Esophagus squamous epithelium (tissue), 5 donors: ENCODE results near the gene ADIRF. TPM values are rescaled to one million over a fixed set of nuclear protein-coding genes. Genes with fewer than 3 reads are reported as not detected.

Experiments used
- DNase-seq: peaks from one replicate; lab custom pipeline; 2025; lab: John Stamatoyannopoulos, UW
- H3K27ac ChIP-seq, 4 donors: fragments of 200-600 bp; sonication (generic); one replicate each; pipeline ENCODE4 v1.5.1; 2016 to 2019; ENCODE audit warnings: mild to moderate bottlenecking in 1 of 4
- H3K27me3 ChIP-seq, 4 donors: fragments of 200-600 bp; sonication (generic); 1 replicate in 3 of 4; 2 replicates in 1 of 4; pipeline versions ENCODE4 v1.5.1 to v1.6.0; 2017 to 2021; ENCODE audit warnings: antibody characterized with exemption in 1 of 4
- H3K36me3 ChIP-seq, 3 donors: fragments of 200-600 bp; sonication (generic); one replicate each; pipeline ENCODE4 v1.5.1; 2016 to 2019
- H3K4me1 ChIP-seq, 3 donors: fragments of 200-600 bp; sonication (generic); one replicate each; pipeline ENCODE4 v1.5.1; 2017 to 2019
- H3K4me3 ChIP-seq, 4 donors: fragments of 200-600 bp; sonication (generic); 1 replicate in 3 of 4; 2 replicates in 1 of 4; pipeline ENCODE4 v1.5.1; 2016 to 2019; ENCODE audit warnings: mild to moderate bottlenecking in 2 of 4, moderate library complexity in 1 of 4
- H3K9me3 ChIP-seq, 3 donors: fragments of 200-600 bp; sonication (generic); one replicate each; pipeline ENCODE4 v1.5.1; 2016 to 2019
- CTCF ChIP-seq, 6 experiments: fragments of 450-650 bp in 4 of 6; fragments of 200-600 bp in 2 of 6; sonication (generic) in 2 of 6; IDR thresholded peaks; one replicate each; pipeline ENCODE4 v1.5.1; 2016 to 2019; ENCODE audit warnings: antibody characterized with exemption in 6 of 6, mild to moderate bottlenecking in 4 of 6, moderate library complexity in 4 of 6
- POLR2A ChIP-seq, 4 donors: fragments of 450-650 bp; IDR thresholded peaks; one replicate each; pipeline ENCODE4 v1.6.1; 2017; ENCODE audit warnings: antibody characterized with exemption in 4 of 4, mild to moderate bottlenecking in 4 of 4, moderate library complexity in 3 of 4
- WGBS, 2 donors: methylation state at CpG; one replicate each; pipeline ENCODE4 v1.1.5; 2018; 5-methylcytosine and 5-hydroxymethylcytosine counted together
- intact Hi-C: fragments of 100-400 bp; cut with DNase I; formaldehyde crosslinking; loops from one replicate; pipeline ENCODE4 v1.15.0; 2022
- total RNA-seq, 4 donors: library from RNA; depleted of rRNA; stranded (reverse); fragments of >200 nt; gene quantifications; one replicate each; pipeline ENCODE4 v1.1.0, GENCODE V29; 2016
- donor health status: DM: yes; HTN: yes; CAD: no.

The ADIRF gene
- total RNA-seq, 4 donors from 2014 or later = 23.8 to 74.4 (median 47.4) TPM

GRCh38 chr10:86956848-86957448 lies 11.3 kb upstream of the ADIRF start:
- Histone ChIP-seq H3K36me3 (no peaks in the 10 kb centered on the region), H3K9me3 (peaks cover 0 to 8% (median 0%) of the 10 kb centered on the region in 3 donors), H3K27ac (peak overlapping the region; percentile 42 to 86 (median 78)), H3K4me3 (peak overlapping the region; percentile 14 to 54 (median 36)), H3K4me1 (peaks cover 32 to 88% (median 52%) of the 10 kb centered on the region in 3 donors), H3K27me3 (no peaks in the 10 kb centered on the region)
- DNase-seq = no peak
- WGBS, 2 donors = 53 to 100% methylated on average over 1 to 2 of the region's 7 CpGs
- intact Hi-C loops = no loop called here
- TF ChIP-seq POLR2A (IDR thresholded peaks at IDR 0.05) (no peak), CTCF (IDR thresholded peaks at IDR 0.05) (no peak)

DNA sequence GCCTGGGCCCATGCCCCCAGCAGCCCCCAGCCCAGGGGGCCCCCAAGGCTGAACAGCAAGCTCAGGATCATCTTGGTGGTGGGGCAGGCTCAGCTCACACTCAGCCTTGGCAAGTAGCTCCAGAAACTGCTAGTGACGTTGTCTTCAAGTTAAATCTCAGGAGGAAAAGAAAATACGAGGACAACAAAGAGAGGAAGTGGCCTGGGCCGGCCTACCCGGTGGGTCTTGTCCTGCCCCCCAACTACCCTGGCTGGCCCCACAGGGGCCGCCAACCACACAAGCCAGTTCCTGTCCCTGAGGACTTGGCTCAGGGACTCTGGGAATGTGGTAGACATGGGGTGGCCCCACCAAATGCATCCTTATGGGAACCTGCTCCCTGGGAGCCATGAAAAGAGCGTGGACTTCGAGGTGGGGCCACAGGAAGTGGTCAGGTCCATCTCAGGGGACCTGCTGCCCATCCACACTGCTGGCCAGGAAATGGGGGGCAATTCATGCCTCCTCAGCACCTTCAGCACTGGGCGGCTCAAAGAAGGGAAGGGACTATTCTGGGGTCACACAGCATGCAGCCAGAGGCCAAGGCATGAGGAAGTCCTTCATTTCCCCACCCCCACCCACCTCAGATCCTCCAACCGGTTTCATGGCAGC lies 10.7 kb upstream of the ADIRF start, which contains the start of gene MMRN2:
MMRN2 (minus strand) TSS at position 145 of the 645 bp plus-strand sequence; CDS start at position 71, 74 bp downstream.
- 41% methylated on average over 5 of the region's 9 CpGs; no CpG with 5 or more reads in 1 of the 2 donors for WGBS, 2 donors
- intact Hi-C loops = no loop called here
- peak within 1 kb of the TSS; percentile 14 to 54 (median 36) for H3K4me3 ChIP-seq
- no peaks in the 10 kb centered on the region for H3K27me3 ChIP-seq
- no peak for TF ChIP-seq POLR2A (IDR thresholded peaks at IDR 0.05)
- no peak for TF ChIP-seq CTCF (IDR thresholded peaks at IDR 0.05)
- no peaks in the 10 kb centered on the region for H3K36me3 ChIP-seq
- H3K4me1 ChIP-seq = peaks cover 32 to 93% (median 52%) of the 10 kb centered on the region in 3 donors
- DNase-seq = no peak
- H3K9me3 ChIP-seq = peaks cover 0 to 1% (median 0%) of the 10 kb centered on the region in 3 donors
- H3K27ac ChIP-seq = peak within 1 kb of the TSS; percentile 42 to 86 (median 78)

DNA sequence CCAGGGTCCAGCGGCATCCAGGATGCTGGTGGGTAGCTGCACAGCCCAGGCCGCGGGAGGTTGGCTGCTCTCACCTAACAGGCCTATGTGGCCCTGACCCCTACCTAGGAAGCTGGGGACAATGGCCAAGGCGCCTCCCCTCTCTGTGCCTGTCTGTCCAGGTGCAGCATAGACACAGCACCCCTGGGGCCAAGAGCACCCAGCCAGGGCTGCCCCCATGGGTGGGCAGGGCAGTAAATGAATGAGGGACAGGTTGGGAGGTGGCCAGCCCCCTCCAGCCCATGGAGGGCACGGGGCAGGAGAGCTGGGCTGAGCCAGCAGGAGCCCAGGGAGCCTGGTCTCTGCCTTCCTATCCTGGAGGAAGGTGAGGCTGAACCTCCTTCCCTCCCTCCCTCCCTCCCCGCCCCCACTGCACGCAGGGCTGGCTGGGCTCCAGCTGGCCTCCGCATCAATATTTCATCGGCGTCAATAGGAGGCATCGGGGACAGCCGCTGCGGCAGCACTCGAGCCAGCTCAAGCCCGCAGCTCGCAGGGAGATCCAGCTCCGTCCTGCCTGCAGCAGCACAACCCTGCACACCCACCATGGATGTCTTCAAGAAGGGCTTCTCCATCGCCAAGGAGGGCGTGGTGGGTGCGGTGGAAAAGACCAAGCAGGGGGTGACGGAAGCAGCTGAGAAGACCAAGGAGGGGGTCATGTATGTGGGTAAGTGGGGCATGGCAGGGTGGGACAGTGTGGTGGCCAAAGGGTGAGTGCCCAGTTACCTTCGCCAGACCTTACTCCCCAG lies 10.0 kb upstream of the ADIRF start, which contains the start of gene SNCG:
SNCG (plus strand) TSS at position 484 of the 785 bp plus-strand sequence; CDS start at position 583, 99 bp downstream.
- DNase-seq = no peak
- Histone ChIP-seq H3K36me3 (no peaks in the 10 kb centered on the region), H3K9me3 (no peaks in the 10 kb centered on the region), H3K4me3 (peak within 1 kb of the TSS; percentile 14 to 54 (median 36)), H3K27me3 (no peaks in the 10 kb centered on the region), H3K4me1 (peaks cover 32 to 98% (median 52%) of the 10 kb centered on the region in 3 donors), H3K27ac (peak within 1 kb of the TSS; percentile 42 to 86 (median 78))
- no peak for TF ChIP-seq POLR2A (IDR thresholded peaks at IDR 0.05)
- TF ChIP-seq CTCF (IDR thresholded peaks at IDR 0.05) = no peak
- 29 to 60% methylated on average over 1 to 2 of the region's 22 CpGs for WGBS, 2 donors
- intact Hi-C loops = no loop called here

GRCh38 chr10:86958901-86959736 lies 9.2 kb upstream of the ADIRF start:
- H3K4me3 ChIP-seq = peak overlapping the region; percentile 5 to 54 (median 36)
- peaks cover 35 to 98% (median 44%) of the 10 kb centered on the region in 3 donors for H3K4me1 ChIP-seq
- no peaks in the 10 kb centered on the region for H3K36me3 ChIP-seq
- intact Hi-C loops = no loop called here
- no peaks in the 10 kb centered on the region for H3K27me3 ChIP-seq
- DNase-seq = no peak
- 24 to 32% methylated on average over 5 to 6 of the region's 16 CpGs for WGBS, 2 donors
- H3K27ac ChIP-seq = peak overlapping the region; percentile 42 to 86 (median 78)
- no peak for TF ChIP-seq CTCF (IDR thresholded peaks at IDR 0.05)
- no peak for TF ChIP-seq POLR2A (IDR thresholded peaks at IDR 0.05)
- no peaks in the 10 kb centered on the region for H3K9me3 ChIP-seq
